Superior temporal gyrus (tissue), 1 donor: Measurements from ENCODE around the gene ZBTB20.

ENCODE experiments used
- DNase-seq: peaks from one replicate; pipeline ENCODE4 v3.0.0-alpha.2; 2016; ENCODE audit errors: extremely low spot score

Gene ZBTB20

GRCh38 chr3:114718071-114718897 is 428.8 kb downstream of the ZBTB20 start:
- no peak for DNase-seq

DNA sequence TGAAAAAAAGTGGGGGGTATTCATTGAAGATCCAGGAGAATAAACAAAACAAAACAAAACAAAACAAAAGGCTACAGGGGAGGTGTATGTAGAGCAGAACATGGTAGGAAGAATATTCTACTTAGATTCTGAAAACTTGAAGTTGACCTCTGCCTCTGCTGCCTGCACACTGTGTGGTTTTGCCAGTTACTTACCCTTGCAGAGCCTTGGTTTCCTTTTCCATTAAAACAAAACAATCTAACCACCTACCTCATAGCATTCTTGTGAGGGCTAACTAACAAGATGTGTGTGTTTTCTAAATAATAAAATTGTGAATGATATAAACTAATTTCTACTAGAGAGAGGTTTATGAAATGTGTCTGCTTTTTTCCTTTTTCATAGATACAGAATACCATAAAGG is 430.2 kb downstream of the ZBTB20 start:
- no peak for DNase-seq

DNA sequence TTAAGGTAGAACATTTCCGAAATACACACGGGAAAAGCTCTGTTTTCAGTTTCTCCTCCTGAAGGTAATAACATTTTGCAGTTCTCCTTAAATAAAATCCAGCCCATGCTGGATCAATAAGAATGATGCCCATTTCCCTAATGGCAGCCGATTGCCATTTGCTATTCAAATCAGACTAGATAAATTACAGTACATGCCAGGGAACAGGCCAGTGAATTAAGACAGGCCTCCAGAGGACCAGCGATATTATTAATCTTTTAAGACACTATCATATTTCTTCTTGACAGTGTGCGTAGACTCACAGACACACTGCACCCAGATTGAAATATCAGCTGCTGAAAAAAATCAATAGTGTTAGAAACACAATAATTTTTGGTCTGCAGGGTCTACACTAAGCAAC is 431.0 kb downstream of the ZBTB20 start:
- no peak for DNase-seq

- DNase-seq = no peak
Observed at GRCh38 chr3:114714957-114715460, 432.1 kb downstream of the ZBTB20 start.

DNA sequence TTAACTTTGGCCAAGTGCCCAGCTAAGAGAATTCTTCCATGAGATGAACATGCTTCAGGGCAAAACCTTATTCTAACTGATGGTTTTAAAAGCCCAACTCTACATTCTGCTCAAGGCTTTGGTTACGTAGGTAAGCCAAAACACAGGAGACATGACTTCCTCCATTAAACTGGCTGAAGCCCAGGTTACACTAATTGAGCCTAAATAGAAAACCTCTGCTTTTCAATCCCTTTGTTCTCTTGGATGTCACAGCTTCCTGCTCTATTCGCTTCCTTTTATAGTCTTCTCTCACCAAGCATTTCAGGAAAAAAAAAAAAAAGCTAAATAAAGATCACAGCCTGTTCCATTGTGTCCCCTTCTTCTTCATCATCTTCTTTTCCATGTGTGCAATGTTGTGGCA is 432.9 kb downstream of the ZBTB20 start:
- DNase-seq = no peak

GRCh38 chr3:114712728-114713492 is 434.2 kb downstream of the ZBTB20 start:
- DNase-seq = no peak

DNA sequence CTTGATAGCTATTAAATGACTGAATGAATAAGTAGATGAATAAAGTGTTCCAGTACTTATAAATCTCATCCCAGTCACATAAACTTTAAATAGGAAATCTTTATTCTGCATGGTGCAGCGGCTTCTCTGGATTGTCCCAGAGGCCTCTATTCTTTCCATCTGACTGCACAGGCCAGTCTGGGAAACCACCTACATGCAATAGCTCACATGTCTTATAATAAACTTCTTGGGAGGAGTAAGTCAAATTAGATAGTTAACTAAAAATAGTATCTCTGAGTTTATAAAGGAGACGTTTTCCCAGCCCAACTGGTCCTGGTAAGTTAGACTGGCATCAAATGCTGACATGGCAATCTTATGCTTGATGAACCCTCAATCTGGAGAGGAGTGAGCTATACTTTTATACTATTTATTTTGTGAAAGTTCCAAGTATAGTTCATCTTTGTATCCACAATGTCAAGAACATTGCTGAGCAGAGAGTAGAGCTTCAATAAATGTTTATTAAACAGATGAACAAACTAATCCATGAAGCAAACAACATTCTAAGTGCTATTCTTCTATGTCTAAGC is 435.7 kb downstream of the ZBTB20 start:
- DNase-seq = no peak

DNA sequence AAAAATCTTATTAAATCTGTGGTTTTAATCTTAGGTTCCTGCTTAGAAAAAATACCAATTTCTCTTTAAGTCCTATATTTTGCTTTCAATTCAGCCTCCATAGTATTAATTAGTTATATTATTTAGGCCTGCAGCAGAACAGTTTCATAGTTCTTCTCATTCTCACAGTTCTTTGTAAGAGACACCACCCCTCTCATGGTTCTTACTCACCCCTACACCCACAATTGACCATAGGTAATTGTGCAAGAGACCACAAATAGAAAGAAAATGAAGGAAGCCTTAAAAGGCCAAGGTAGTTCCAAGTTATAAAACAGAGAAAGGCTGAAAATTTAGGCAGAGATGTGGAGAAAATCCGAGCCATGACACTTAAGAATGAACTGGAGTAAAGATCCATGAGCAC is 438.0 kb downstream of the ZBTB20 start:
- DNase-seq = no peak

DNA sequence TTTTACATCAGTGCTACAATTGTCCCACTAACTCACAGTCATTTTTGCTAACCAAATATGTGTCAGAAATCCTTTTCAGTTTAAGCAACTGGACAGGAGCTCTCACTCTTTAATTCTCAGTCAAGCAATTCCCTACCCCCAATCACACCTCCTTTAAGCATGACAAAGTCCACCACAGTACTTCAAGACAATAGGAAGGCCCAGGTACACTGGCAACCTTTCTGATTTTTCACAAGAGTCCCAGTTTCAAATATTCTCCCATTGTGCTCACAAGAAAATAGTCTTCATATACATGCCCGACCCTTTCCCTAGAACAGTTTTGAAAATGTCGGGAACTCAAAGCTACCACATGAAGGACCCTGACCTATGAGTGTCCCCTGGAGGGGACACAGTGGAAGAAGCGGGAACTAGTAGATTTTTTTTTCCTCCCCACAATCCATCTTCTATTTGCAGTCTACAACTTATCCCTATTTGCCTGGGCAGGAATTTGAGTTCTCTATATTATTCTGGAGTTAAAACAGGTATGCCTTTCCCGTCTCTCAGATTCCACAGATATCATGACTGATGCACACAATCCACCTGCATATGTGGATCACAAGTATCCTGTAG is 439.7 kb downstream of the ZBTB20 start:
- no peak for DNase-seq

- DNase-seq = no peak
Observed at GRCh38 chr3:114706591-114707232, 440.4 kb downstream of the ZBTB20 start.

DNA sequence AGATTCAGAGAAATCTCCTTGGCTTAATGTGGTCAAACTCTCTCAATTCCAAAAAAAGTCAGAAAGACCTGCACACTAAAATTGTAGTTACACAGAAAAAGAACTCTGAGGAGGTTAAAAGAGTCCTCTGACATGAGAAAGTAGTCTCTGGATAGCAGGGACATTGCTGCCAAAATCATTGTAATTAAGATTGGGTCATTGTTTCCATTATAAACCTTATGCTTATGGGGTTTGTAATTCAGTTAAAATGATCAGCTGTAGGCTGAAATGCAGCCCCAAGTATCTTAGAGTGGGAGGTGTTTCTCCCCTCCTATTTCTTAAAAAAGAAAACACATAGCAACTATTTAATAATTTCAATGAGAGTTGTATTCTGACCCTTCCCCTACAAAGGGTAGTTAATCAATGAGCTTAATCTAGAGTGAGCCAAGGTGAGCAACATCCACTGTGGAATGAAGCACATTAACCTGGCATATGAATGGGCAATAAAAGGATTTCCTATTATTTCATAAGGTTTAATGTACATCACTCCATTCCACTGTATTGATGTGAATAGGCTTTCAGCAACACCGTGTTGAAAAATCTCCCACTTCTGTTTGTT is 446.4 kb downstream of the ZBTB20 start:
- no peak for DNase-seq

- DNase-seq = no peak
Observed at GRCh38 chr3:114698146-114699105, 448.7 kb downstream of the ZBTB20 start.

- DNase-seq = peak; percentile 81
Observed at GRCh38 chr3:114697401-114697800, 449.7 kb downstream of the ZBTB20 start.

GRCh38 chr3:114694251-114694650 is 452.8 kb downstream of the ZBTB20 start:
- DNase-seq = no peak

- no peak for DNase-seq
Observed at GRCh38 chr3:114691871-114692270, 455.2 kb downstream of the ZBTB20 start.

GRCh38 chr3:114690911-114691310 is 456.2 kb downstream of the ZBTB20 start:
- DNase-seq = no peak

DNA sequence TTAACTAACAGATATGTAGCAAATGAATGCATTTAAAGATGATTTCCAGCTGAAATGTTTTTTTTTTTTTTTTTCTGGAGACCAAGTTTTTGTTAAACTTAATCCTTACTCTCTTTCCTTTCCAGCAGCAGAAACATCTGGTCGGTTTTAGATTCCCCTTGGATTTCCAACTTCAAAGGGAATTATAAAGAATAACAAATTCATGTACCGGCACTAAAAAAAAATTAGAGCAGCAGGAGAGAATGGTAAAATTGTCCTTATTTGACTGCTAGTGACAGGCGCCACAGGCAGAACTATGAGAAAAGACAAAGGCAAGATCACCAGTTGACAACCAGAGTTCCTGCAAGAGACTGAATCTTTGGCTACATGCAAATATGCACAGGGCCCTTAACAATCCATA is 459.9 kb downstream of the ZBTB20 start:
- DNase-seq = no peak

GRCh38 chr3:114686621-114687020 is 460.5 kb downstream of the ZBTB20 start:
- DNase-seq = no peak

GRCh38 chr3:114685161-114685560 is 461.9 kb downstream of the ZBTB20 start:
- no peak for DNase-seq

GRCh38 chr3:114680299-114680698 is 466.8 kb downstream of the ZBTB20 start:
- DNase-seq = no peak
